GM11168 (cell line): ENCODE results near the gene TAL2.

Source experiments
- in situ Hi-C: fragments of 300-500 bp; cut with MboI; formaldehyde crosslinking; loops from one replicate; pipeline ENCODE4 v1.12.0; 2022; ENCODE audit warnings: low sequenced_read_pairs; ENCODE audit not compliant: unreplicated experiment

TAL2 gene

DNA sequence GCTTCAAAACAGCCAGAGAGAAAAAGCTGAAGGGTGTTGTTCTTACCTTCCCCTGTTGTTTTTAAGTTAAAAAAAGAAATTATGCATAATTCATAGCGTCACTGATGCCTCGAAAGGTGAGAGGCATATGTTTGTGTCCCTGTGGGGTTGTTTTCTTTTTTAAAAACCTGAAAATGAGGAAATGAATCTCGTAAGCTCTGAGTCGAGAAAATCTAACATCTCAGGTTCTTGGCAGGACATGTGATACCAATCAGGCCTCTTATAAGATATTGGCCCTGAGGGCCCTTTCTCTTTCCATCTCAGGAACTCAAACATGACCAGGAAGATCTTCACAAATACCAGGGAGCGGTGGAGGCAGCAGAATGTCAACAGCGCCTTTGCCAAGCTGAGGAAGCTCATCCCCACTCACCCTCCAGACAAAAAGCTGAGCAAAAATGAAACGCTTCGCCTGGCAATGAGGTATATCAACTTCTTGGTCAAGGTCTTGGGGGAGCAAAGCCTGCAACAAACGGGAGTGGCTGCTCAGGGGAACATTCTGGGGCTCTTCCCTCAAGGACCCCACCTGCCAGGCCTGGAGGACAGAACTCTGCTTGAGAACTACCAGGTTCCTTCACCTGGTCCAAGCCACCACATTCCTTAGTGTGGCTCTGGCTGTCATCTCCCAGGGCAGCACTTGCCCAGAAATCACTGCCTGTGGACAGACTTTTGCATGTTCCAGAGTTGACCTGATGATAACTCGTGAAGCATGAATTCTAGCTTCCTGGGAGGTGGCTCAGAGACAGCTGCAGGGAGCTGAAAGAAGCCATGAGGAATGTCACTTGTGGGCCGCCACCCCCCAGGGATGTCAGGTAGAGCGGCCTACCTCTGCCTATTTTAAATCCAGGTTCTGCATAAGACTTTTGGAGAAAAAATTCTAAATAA lies at the start of gene TAL2:
Gene TAL2, plus strand, starts transcription at position 274 of the 921 bp plus-strand sequence. Its CDS starts 40 bp downstream, at position 314.
- in situ Hi-C loops: no loop called here

DNA sequence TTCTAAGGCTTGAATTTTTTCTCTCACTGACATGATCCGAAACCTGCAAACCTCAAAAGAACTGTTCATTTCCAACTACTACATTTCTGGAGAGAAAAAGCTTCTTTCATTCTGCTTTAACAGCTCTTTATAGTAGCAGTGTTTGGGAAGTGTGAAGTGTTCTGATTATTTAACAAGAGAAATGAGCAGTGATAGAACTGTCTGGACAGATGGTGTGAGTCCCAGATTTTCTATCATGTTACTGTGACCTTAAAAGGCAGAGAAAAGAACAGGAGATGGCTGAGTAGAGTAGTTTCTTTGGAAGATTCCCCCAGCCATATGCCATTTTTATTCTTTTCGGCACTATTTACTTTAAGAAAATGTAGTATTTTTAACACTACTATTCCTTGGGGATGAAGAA lies 41.3 kb upstream of the TAL2 start:
- in situ Hi-C loops: loop anchor here (25.0 kb wide), 1 partner anchor 91 kb away; no protein-coding TSS in a partner anchor

GRCh38 chr9:105625088-105625487 lies 37.2 kb upstream of the TAL2 start:
- in situ Hi-C loops: no loop called here

DNA sequence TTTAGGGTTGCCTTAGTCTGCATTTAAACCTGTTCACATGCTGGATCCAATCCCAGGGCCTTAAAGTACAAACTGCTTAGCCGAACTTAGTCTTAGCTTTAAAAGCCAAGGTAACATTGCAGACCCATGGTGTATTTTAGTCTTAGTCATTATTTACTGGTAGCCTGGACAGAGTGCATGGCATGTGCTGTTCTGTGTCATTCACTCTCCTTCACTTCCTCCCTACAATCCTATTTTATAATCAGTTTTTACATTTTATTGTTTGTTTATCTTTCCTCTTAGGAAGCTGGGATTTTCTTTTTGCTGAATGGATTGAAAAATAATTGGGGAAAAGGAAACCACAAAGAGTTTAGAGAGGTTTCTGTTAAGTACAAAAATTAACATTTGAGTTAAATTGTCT lies 29.4 kb upstream of the TAL2 start:
- in situ Hi-C loops: no loop called here

DNA sequence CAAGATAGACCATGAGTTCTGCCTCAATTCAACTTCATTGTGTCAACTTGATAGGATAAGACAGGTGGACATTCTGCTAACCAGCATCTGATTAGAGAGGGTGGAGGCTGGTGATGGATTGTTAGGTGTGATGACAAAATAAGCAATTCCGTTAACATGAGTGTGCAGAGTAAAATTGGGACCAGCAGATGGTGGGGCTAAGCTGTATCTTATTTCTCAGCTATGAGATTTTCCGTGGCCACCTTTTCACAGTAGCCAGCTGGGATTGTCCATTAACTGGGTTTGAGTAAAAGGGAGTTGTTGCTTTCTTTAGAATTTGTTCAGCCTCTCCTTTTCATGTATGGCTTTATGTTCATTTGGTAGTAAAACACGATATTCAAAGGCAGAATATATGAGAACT lies 28.8 kb upstream of the TAL2 start:
- in situ Hi-C loops: no loop called here

- in situ Hi-C loops: no loop called here
These were observed 25.9 kb upstream of the TAL2 start for GRCh38 chr9:105636331-105636730.

DNA sequence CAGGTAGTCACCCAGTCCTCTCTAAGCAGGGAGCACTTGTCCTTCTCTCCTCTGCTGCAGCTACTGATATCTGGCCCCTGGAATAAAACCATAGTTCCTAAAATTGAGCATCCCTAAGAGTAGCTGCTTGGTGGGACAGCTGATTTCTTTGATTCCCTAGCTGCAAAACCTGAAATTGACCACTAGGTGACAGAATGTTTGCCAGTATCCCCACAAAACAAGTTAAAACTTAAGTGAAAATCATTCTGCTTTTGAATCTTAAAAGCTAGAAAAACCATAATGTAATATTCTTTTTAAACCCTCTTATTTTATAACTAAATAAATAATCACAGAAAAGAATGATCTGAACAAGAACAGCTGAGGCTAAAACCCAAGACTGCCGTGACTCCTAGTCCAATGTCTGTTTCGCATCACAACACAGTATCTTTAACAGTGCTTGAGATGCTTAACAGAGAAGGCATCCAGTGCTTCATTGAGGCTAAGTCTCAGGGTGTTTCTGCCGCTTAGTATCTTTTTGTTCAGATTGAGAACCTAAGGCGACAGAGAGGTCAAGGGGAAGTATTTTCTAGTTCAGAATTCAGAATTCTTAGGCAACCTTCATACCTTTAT lies 24.4 kb upstream of the TAL2 start:
- in situ Hi-C loops: no loop called here

- in situ Hi-C loops: no loop called here
These were observed 22.3 kb upstream of the TAL2 start for GRCh38 chr9:105639936-105640335.

DNA sequence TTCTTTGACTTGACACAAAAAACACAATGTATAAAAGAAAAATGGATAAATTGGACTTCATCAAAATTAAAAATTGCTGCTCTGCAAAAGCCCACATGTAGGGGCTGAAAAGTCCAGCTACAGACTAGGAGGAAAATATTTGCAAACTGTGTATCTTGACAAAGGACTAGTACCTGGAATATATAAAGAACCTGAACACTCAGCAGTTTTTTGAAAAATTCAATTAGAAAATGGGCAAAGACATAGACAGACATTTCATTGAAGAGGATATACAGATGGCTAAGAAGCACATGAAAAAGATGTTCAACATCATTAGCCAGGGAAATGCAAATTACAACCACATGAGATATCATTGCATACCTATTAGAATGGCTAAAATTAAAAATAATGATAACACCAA lies 18.5 kb upstream of the TAL2 start:
- in situ Hi-C loops: no loop called here

DNA sequence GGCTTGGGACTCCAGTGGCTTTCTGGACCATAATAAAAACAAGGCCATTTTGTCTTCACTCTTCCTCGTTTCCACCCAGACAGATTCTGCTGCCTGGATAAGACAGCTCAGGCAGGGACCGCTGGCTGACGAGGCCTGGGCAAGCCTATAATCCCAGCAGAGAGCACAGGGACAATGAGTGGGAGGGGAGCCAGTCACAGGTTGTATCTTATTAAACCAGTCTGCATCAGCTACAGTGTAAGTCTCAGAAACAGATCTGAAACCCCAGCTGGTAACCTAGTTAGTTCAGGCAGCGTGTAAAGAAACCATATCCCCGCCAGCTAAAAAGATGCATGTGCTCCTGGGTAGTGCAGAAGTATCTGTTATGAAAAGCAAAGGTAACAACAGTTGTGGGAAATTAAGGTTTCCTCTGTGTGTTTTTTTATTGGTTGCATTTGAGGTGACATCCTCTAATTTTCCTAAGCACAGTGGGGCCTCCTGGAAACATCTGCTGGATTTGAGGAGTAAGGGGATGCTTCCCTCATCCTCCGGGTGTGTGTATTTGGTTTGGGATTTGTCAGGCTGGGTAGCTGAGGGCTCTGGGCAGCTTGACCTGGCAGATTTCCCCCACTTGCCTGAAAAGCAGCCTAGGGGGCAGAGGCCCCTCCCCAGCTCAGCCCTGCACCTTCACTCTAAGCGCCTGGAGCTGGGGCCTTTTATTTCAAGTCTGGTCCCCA lies 15.2 kb upstream of the TAL2 start:
- in situ Hi-C loops: no loop called here

DNA sequence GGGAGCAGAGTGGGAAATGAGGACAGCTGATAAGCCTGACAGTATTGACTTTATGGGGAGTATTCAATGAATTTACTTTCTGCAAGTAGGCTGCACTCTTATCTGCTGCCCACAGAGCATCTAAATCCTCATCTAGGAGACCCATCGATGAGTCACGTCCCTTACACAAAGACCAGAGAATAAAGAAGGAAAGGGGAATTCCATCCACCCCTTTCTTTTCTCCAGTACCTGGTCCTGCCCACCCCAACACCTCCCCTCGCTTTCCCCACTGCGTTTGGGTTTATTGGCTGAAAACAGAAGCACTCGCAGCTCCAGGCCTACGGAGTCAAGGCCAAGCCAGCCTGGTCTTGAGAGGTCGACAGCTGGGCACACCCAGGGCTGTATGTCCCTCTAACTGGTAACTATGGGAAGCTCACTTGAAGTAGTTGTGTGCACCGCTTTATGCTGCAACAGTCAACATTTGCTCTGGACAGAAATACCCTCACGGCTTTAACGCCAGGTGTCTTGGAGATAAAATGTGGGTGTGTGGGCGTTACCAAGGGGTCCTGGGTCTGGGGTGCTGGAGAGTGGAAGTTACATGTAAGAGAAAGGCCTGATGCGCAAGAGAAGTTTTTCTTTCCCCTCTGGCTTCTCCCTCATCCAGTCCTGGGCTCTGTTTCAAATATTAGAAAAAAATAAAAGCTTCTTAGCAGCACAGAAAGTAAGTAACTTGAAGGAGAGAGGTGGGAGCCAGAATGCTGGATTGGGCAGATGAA lies 14.5 kb upstream of the TAL2 start:
- in situ Hi-C loops: no loop called here

GRCh38 chr9:105651806-105652205 lies 10.5 kb upstream of the TAL2 start:
- in situ Hi-C loops: no loop called here

- in situ Hi-C loops: no loop called here
These were observed 5.9 kb upstream of the TAL2 start for GRCh38 chr9:105656131-105656921.

DNA sequence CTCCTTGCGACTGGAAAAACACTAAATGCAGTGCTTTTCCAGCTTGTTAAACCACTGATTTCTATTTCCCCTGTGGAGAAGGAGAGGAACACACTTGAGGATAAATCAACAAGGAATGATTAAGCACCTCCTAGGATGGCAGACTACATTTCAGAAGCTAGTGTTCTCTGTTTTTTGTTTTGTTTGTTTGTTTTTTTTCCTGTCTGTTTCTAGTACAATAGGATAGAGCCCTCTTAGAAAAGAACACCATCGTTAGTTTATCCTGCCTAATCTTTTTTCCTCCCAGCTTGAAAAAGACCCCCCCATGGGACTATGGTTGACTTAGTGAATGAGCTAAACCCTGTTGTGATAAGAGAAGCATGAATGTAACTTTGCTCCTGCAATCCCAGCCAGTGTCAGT lies 3.9 kb upstream of the TAL2 start:
- in situ Hi-C loops: no loop called here

GRCh38 chr9:105661011-105661410 lies 1.2 kb upstream of the TAL2 start:
- in situ Hi-C loops: no loop called here

- in situ Hi-C loops: no loop called here
These were observed 1.7 kb downstream of the TAL2 start for GRCh38 chr9:105663914-105664313.

DNA sequence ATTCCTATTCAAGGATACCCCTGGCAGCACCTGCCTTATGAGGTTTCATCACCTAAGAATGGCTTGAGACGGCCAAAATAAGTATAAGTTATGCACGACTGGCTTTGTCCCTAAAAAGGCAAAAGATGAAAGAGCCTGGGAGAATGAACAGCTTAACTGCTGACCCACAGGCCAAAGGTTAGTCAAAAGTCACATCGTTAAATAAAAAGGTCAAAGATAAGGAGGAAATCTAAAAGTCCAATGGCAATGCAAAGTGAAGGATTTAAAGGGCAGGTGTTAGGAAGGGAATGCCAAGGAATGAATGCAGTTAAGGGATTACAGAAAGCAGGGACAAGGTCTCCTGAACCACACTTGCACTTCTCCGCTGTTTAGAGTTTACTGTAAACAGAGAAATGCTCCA lies 5.6 kb downstream of the TAL2 start:
- in situ Hi-C loops: no loop called here

GRCh38 chr9:105670315-105670714 lies 8.1 kb downstream of the TAL2 start:
- in situ Hi-C loops: no loop called here

DNA sequence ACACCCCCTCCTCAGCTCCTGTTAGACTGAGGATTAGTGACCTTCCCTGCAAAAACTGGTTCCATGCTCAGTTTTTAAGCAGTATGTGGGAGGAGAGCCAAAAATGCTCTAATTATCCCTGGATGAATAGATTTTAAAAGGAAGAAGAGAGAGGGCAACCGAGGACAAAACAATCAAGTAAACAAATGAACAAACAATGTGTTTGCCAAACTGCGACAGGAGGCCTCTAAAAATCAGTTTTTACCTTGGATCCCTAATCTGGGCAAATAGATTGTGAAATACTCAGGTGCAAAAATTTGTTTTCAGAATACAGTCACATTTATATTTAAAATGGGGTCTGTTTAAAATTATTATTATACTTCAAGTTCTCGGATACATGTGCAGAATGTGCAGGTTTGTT lies 8.5 kb downstream of the TAL2 start:
- in situ Hi-C loops: no loop called here
